Measurements from ENCODE around the gene SMPD1. TPM values are rescaled to one million over a fixed set of nuclear protein-coding genes. Genes with fewer than 3 reads are reported as not detected.

SMPD1 gene
- total RNA-seq = 9.9 TPM

DNA sequence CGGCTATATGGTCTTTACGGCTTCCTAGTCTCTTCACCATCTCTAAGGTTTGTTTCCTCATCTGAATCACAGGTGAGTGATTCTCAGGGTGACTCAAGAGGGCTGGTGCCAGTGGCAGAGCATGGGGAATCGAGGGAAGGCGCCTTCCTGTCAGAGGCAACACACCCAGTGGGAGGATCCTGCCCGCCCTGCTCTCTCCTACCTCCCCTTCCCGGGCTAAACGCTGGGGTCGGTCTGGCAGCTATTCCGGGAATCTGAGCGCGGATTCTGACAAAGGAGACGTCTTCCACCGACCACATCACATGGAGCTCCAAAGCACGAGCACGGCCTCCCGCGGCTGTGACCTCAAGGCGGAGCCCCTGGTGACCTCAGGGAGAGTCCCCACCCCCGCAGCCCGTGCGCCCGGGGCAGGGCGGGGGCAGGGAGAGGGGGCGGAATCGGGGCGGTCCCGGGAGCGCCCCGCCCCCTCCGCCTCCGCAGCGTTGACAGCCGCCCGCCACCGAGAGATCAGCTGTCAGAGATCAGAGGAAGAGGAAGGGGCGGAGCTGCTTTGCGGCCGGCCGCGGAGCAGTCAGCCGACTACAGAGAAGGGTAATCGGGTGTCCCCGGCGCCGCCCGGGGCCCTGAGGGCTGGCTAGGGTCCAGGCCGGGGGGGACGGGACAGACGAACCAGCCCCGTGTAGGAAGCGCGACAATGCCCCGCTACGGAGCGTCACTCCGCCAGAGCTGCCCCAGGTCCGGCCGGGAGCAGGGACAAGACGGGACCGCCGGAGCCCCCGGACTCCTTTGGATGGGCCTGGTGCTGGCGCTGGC lies at the start of gene SMPD1:
TSS of gene SMPD1 (plus strand) at position 570 of the 813 bp plus-strand sequence. CDS start at position 695, 125 bp downstream.
- no peaks in the 10 kb centered on the region for H3K27me3 ChIP-seq (ENCODE audit: control insufficient read depth in 3 of 3, insufficient read depth in 3 of 3, low read length in 3 of 3)
- H3K9ac ChIP-seq (ENCODE audit: low read depth in 1 of 3, low read length in 3 of 3) = peak within 1 kb of the TSS; percentile 89 to 95 (median 92)
- H3K4me1 ChIP-seq (ENCODE audit: control insufficient read depth in 3 of 3, insufficient read depth in 3 of 3, low read length in 3 of 3) = peaks cover 17 to 26% (median 18%) of the 10 kb centered on the region in 3 donors
- H3K36me3 ChIP-seq (ENCODE audit: control insufficient read depth in 3 of 3, insufficient read depth in 3 of 3, low read length in 3 of 3) = peaks cover 14 to 23% (median 21%) of the 10 kb centered on the region in 3 donors
- H3K27ac ChIP-seq (ENCODE audit: low read depth, low read length) = peak within 1 kb of the TSS; percentile 96
- H3K4me3 ChIP-seq (ENCODE audit: low read length in 3 of 3) = peak within 1 kb of the TSS; percentile 80 to 93 (median 87)
- no peaks in the 10 kb centered on the region for H3K9me3 ChIP-seq (ENCODE audit: control insufficient read depth in 3 of 3, low read length in 3 of 3)

DNA sequence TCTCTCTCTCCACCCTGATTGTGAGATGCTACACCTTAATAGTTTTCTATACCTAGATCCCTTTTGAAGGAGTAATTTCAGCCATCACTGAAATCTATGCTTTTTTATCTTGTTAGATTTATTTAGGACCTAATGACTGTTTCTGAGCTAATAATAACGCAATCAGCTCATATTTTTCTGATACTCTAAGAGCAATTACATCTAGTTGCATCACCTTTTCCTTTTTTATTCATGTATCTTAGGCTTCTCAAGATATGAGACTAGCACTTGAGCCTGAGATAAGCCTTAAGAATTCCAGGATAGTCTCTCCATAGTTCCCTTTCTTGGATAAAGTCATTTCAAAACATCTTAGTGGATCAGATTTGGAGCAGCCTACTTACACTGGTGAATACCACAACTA lies 44.9 kb upstream of the SMPD1 start:
- Histone ChIP-seq H3K9me3 (ENCODE audit: control insufficient read depth in 3 of 3, low read length in 3 of 3) (no peaks in the 10 kb centered on the region), H3K4me1 (ENCODE audit: control insufficient read depth in 3 of 3, insufficient read depth in 3 of 3, low read length in 3 of 3) (peaks cover 0 to 4% (median 0%) of the 10 kb centered on the region in 3 donors), H3K9ac (ENCODE audit: low read depth in 1 of 3, low read length in 3 of 3) (no peak overlapping the region), H3K4me3 (ENCODE audit: low read length in 3 of 3) (no peak overlapping the region), H3K27me3 (ENCODE audit: control insufficient read depth in 3 of 3, insufficient read depth in 3 of 3, low read length in 3 of 3) (no peaks in the 10 kb centered on the region), H3K36me3 (ENCODE audit: control insufficient read depth in 3 of 3, insufficient read depth in 3 of 3, low read length in 3 of 3) (no peaks in the 10 kb centered on the region), H3K27ac (ENCODE audit: low read depth, low read length) (no peak overlapping the region)

DNA sequence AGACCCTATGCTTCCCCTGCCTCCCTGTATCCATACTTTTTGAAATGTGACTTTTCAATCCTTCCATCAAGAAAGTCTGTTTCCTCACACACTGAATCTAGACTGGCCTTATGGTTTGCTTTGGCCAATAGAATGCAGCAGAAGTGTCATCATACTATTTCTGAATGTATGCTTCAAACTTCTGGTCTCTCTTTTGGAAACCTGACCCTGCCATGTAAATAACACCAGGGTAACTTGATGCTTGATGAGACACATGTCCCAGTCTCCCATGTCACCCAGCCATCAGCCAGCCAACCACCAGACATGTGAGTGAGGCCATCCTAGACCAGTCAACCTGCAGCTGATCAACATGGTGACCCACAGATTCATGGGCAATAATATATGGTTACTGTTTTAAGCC lies 40.2 kb upstream of the SMPD1 start:
- H3K4me1 ChIP-seq (ENCODE audit: control insufficient read depth in 3 of 3, insufficient read depth in 3 of 3, low read length in 3 of 3) = peaks cover 0 to 13% (median 4%) of the 10 kb centered on the region in 3 donors
- H3K27me3 ChIP-seq (ENCODE audit: control insufficient read depth in 3 of 3, insufficient read depth in 3 of 3, low read length in 3 of 3) = no peaks in the 10 kb centered on the region
- no peak overlapping the region for H3K9ac ChIP-seq (ENCODE audit: low read depth in 1 of 3, low read length in 3 of 3)
- no peaks in the 10 kb centered on the region for H3K36me3 ChIP-seq (ENCODE audit: control insufficient read depth in 3 of 3, insufficient read depth in 3 of 3, low read length in 3 of 3)
- no peak overlapping the region for H3K4me3 ChIP-seq (ENCODE audit: low read length in 3 of 3)
- H3K27ac ChIP-seq (ENCODE audit: low read depth, low read length) = no peak overlapping the region
- no peaks in the 10 kb centered on the region for H3K9me3 ChIP-seq (ENCODE audit: control insufficient read depth in 3 of 3, low read length in 3 of 3)

DNA sequence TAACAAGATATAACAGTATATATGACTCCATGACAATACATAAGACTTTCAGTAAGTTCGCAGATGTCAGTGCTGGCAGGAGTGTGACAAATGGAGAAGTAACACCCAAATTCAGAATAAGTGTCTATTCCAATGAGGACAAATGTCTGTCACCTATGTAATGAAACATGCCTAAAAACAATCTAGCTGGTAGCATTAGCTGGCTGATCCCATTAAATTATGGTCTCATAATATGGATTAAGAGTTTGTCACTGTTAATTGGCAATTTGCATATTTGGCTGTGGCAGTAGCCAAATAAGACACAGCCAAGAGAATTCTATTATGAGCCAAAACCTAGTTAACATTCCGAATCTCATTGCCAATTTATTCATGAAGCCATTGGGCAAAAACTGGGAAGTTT lies 39.8 kb upstream of the SMPD1 start:
- no peaks in the 10 kb centered on the region for H3K9me3 ChIP-seq (ENCODE audit: control insufficient read depth in 3 of 3, low read length in 3 of 3)
- H3K4me3 ChIP-seq (ENCODE audit: low read length in 3 of 3) = no peak overlapping the region
- H3K27ac ChIP-seq (ENCODE audit: low read depth, low read length) = no peak overlapping the region
- H3K9ac ChIP-seq (ENCODE audit: low read depth in 1 of 3, low read length in 3 of 3) = no peak overlapping the region
- H3K27me3 ChIP-seq (ENCODE audit: control insufficient read depth in 3 of 3, insufficient read depth in 3 of 3, low read length in 3 of 3) = no peaks in the 10 kb centered on the region
- H3K4me1 ChIP-seq (ENCODE audit: control insufficient read depth in 3 of 3, insufficient read depth in 3 of 3, low read length in 3 of 3) = peaks cover 0 to 13% (median 4%) of the 10 kb centered on the region in 3 donors
- H3K36me3 ChIP-seq (ENCODE audit: control insufficient read depth in 3 of 3, insufficient read depth in 3 of 3, low read length in 3 of 3) = no peaks in the 10 kb centered on the region

DNA sequence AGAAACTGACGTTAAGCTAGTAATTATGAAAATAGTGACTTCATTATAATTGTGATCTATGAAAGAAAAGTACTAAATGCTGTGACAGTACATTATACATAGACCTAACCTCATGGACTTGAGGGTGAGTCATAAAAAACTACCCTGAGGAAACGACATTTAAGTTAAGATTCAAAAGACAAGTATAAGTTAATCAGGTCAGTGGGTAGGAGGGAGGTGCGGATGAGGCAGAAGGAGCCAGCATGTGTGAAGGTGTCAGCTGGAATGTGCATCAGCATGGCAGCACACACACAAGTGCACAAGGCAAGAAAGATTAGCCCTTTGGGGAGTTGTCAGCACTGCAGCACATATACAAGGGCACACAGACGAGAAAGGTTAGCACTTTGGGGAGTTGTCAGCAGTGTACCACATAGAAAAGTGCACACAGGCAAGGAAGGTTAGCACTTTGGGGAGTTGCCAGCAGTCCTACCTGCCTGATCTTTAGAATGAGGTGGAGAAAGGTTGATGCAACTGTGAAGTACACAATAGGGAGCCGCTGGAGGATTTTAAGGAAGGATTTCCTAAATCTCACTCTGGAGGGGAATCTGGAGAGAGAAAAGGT lies 38.4 kb upstream of the SMPD1 start:
- Histone ChIP-seq H3K27me3 (ENCODE audit: control insufficient read depth in 3 of 3, insufficient read depth in 3 of 3, low read length in 3 of 3) (no peaks in the 10 kb centered on the region), H3K9ac (ENCODE audit: low read depth in 1 of 3, low read length in 3 of 3) (no peak overlapping the region), H3K4me3 (ENCODE audit: low read length in 3 of 3) (no peak overlapping the region), H3K9me3 (ENCODE audit: control insufficient read depth in 3 of 3, low read length in 3 of 3) (no peaks in the 10 kb centered on the region), H3K4me1 (ENCODE audit: control insufficient read depth in 3 of 3, insufficient read depth in 3 of 3, low read length in 3 of 3) (peaks cover 0 to 13% (median 4%) of the 10 kb centered on the region in 3 donors), H3K36me3 (ENCODE audit: control insufficient read depth in 3 of 3, insufficient read depth in 3 of 3, low read length in 3 of 3) (no peaks in the 10 kb centered on the region), H3K27ac (ENCODE audit: low read depth, low read length) (no peak overlapping the region)

DNA sequence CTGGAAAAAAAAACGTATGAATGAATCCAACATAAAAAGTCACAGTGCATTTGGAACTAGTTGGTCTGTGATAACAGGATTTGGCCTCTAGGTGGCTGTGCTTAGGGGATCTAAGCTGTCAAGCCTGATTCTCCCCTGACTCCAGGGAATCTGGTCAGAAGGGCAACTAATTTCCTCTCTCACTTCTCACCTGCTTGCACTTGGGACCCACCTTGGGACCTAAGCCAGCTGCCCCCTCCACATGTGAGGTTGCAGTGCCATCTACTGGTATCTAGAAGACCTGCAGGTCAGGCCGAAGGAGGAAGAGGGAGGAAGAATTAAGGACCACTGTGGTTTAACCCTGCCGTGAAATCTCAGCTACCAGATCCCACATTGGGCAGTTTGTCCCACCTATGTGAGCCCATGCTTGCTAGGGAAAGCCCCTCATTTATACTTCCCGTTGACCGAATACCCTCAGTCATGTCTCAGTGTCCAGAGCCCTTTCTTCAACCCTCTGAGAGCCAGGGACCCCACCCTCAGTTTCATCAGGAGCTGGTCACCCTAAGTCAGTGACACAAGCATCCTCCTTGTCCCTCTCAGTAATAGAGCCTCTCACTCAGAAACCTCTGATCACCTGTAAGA lies 36.8 kb upstream of the SMPD1 start:
- Histone ChIP-seq H3K9ac (ENCODE audit: low read depth in 1 of 3, low read length in 3 of 3) (peak overlapping the region in 1 of 3 donors; percentile 26), H3K27ac (ENCODE audit: low read depth, low read length) (no peak overlapping the region), H3K4me1 (ENCODE audit: control insufficient read depth in 3 of 3, insufficient read depth in 3 of 3, low read length in 3 of 3) (peaks cover 0 to 17% (median 4%) of the 10 kb centered on the region in 3 donors), H3K9me3 (ENCODE audit: control insufficient read depth in 3 of 3, low read length in 3 of 3) (no peaks in the 10 kb centered on the region), H3K4me3 (ENCODE audit: low read length in 3 of 3) (no peak overlapping the region), H3K27me3 (ENCODE audit: control insufficient read depth in 3 of 3, insufficient read depth in 3 of 3, low read length in 3 of 3) (no peaks in the 10 kb centered on the region), H3K36me3 (ENCODE audit: control insufficient read depth in 3 of 3, insufficient read depth in 3 of 3, low read length in 3 of 3) (no peaks in the 10 kb centered on the region)

DNA sequence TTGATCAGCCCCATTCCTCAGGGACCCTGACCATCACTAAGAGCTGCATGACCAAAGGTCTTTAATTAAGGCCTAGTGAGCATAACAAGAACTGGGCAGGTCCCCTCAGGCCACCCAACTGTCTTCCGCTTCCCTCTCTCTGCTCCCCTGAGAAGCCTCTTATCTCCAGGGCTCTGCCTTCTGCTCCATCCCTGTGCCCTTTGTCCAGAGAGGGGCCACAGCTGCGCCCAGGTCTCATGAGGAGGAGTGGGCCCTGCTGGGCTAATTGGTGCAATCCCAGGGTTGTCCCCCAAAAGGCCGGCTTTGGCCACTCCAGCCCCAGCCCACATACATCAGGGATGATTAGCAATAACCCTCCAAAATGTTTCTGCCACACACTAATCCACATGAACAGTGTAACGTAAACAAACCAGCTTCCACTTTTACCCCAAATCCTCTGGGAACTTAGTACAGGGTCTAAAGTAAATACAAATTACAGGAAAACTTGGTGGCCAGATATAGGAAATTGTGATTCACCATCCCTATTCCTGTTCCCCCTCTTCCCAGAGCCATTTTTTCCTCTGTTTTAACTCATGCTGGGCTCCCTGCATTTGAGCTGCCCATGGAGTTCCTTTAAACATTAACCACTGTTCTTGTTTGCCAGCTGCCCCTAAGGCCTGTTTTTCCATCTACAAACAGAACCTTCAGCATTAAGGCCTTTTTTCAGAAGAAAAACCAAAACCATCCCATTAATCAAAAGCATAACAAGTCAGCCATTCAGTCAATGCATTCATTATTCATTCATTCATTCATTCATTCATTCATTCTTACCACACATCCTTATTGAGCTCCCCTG lies 35.4 kb upstream of the SMPD1 start:
- Histone ChIP-seq H3K27me3 (ENCODE audit: control insufficient read depth in 3 of 3, insufficient read depth in 3 of 3, low read length in 3 of 3) (no peaks in the 10 kb centered on the region), H3K4me1 (ENCODE audit: control insufficient read depth in 3 of 3, insufficient read depth in 3 of 3, low read length in 3 of 3) (peaks cover 0 to 17% (median 0%) of the 10 kb centered on the region in 3 donors), H3K9ac (ENCODE audit: low read depth in 1 of 3, low read length in 3 of 3) (no peak overlapping the region), H3K4me3 (ENCODE audit: low read length in 3 of 3) (no peak overlapping the region), H3K27ac (ENCODE audit: low read depth, low read length) (no peak overlapping the region), H3K36me3 (ENCODE audit: control insufficient read depth in 3 of 3, insufficient read depth in 3 of 3, low read length in 3 of 3) (no peaks in the 10 kb centered on the region), H3K9me3 (ENCODE audit: control insufficient read depth in 3 of 3, low read length in 3 of 3) (no peaks in the 10 kb centered on the region)

DNA sequence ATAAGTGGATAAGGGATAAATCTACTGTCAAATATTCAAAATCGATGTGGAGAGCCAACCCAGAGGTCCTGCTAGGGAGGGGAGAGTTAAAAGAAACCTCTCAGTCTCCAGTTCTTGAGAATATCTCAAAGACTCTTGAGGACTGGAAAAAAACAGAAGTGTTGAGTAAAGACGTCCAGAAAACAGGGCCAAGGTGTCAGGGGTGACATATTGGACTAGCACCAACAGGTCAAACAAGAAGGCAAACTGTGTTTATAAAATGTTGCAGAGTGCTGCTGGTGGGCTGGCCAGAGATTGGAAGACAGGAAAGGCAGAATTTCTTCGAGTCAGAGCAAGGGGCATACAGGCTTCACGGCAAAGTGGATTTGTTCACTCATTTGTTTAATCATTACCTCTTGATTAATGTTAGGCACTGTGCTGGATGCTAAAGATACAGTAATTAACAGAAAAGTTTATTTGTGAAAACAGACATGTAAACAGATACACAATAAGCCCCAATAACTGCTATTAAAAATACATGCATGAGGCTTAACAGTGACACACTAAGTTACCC lies 33.7 kb upstream of the SMPD1 start:
- H3K4me3 ChIP-seq (ENCODE audit: low read length in 3 of 3) = no peak overlapping the region
- no peak overlapping the region for H3K9ac ChIP-seq (ENCODE audit: low read depth in 1 of 3, low read length in 3 of 3)
- H3K27me3 ChIP-seq (ENCODE audit: control insufficient read depth in 3 of 3, insufficient read depth in 3 of 3, low read length in 3 of 3) = no peaks in the 10 kb centered on the region
- peaks cover 0 to 17% (median 0%) of the 10 kb centered on the region in 3 donors for H3K4me1 ChIP-seq (ENCODE audit: control insufficient read depth in 3 of 3, insufficient read depth in 3 of 3, low read length in 3 of 3)
- H3K27ac ChIP-seq (ENCODE audit: low read depth, low read length) = no peak overlapping the region
- H3K36me3 ChIP-seq (ENCODE audit: control insufficient read depth in 3 of 3, insufficient read depth in 3 of 3, low read length in 3 of 3) = no peaks in the 10 kb centered on the region
- H3K9me3 ChIP-seq (ENCODE audit: control insufficient read depth in 3 of 3, low read length in 3 of 3) = no peaks in the 10 kb centered on the region

DNA sequence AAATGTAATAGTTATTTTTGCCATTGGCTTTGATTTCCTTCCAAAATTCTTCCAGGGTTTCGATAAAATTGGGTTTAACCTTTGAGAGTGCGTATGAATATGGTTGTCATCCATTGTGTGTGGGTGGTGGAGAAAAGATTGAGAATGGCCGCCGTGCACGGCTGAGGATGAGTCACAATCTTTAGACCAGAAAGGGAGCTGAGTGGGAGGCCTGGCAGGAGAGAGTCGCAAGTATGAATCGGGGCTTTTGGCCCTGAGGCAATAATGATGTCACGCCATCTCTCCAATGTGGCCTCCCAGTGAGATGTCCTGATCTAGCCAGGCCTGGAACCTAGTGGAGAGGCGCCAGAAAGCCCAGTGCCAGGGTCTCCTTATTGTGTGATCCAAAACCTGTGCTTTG lies 33.1 kb upstream of the SMPD1 start:
- H3K4me3 ChIP-seq (ENCODE audit: low read length in 3 of 3) = no peak overlapping the region
- no peaks in the 10 kb centered on the region for H3K9me3 ChIP-seq (ENCODE audit: control insufficient read depth in 3 of 3, low read length in 3 of 3)
- no peaks in the 10 kb centered on the region for H3K27me3 ChIP-seq (ENCODE audit: control insufficient read depth in 3 of 3, insufficient read depth in 3 of 3, low read length in 3 of 3)
- no peak overlapping the region for H3K27ac ChIP-seq (ENCODE audit: low read depth, low read length)
- H3K36me3 ChIP-seq (ENCODE audit: control insufficient read depth in 3 of 3, insufficient read depth in 3 of 3, low read length in 3 of 3) = no peaks in the 10 kb centered on the region
- no peak overlapping the region for H3K9ac ChIP-seq (ENCODE audit: low read depth in 1 of 3, low read length in 3 of 3)
- peaks cover 1 to 15% (median 2%) of the 10 kb centered on the region in 3 donors for H3K4me1 ChIP-seq (ENCODE audit: control insufficient read depth in 3 of 3, insufficient read depth in 3 of 3, low read length in 3 of 3)
